Fibroblast of mammary gland (primary cell): Measurements from ENCODE around the gene CD180.

Experiments
- DNase-seq: peaks from one replicate; pipeline ENCODE4 v3.0.0-alpha.2; 2010; ENCODE audit warnings: low read depth
- H3K4me3 ChIP-seq: 2 replicates; pipeline ENCODE4 v1.5.1; 2011; ENCODE audit warnings: low read depth, mild to moderate bottlenecking, low read length, moderate library complexity; ENCODE audit not compliant: control insufficient read depth
- CTCF ChIP-seq: conservative IDR thresholded peaks from 2 replicates; pipeline ENCODE4 v1.5.1; 2011; ENCODE audit warnings: low read depth, low read length, inconsistent platforms; ENCODE audit not compliant: control insufficient read depth, insufficient read depth

Gene CD180

GRCh38 chr5:67241326-67241725 lies 44.7 kb upstream of the CD180 start:
- H3K4me3 ChIP-seq, result no peak overlapping the region
- no peak for DNase-seq
- no peak for TF ChIP-seq CTCF

GRCh38 chr5:67240846-67241245 lies 44.2 kb upstream of the CD180 start:
- H3K4me3 ChIP-seq, result no peak overlapping the region
- no peak for DNase-seq
- TF ChIP-seq CTCF, result no peak

DNA sequence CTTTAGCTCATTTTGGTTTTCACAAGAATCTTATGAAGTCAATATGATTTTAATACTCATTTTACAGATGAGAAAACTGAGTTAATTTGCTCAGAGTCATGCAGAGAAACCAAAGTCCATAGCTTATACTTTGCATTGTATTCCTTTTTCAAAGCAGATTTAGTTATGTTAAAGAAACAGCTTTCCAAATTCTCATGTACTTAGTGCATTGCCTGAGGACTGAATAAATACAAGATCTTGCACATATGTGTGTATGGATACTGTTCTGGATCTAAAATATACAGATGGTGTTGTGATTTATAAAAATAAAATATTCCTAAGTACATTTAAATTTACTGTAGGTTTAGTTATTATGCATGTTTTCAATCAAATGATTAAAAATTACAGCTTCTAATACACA lies 43.5 kb upstream of the CD180 start:
- H3K4me3 ChIP-seq, result no peak overlapping the region
- no peak for DNase-seq
- no peak for TF ChIP-seq CTCF

DNA sequence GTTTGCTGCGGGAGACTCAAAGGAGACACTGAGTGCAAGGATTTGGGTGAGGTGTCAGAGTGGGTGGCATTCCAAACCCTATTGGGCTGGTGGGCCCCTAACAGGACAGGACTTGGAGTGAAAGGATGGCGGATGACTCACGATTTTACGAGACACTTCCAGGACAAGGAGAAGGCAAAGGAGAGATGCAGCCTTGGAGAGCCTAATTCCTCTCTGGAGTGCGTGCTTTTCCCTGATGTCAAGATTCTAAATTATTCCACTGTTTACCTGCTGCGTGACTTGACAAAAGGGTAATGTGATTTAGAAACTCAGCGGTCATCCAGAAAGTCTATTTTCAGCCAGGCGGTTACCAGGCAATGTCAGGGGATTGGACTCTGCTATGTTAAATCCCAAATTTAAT lies 41.6 kb upstream of the CD180 start:
- no peak for TF ChIP-seq CTCF
- no peak overlapping the region for H3K4me3 ChIP-seq
- DNase-seq, result peak; percentile 69

- TF ChIP-seq CTCF, result no peak
- no peak for DNase-seq
- H3K4me3 ChIP-seq, result no peak overlapping the region
These were observed 39.0 kb upstream of the CD180 start for GRCh38 chr5:67235399-67236110.

DNA sequence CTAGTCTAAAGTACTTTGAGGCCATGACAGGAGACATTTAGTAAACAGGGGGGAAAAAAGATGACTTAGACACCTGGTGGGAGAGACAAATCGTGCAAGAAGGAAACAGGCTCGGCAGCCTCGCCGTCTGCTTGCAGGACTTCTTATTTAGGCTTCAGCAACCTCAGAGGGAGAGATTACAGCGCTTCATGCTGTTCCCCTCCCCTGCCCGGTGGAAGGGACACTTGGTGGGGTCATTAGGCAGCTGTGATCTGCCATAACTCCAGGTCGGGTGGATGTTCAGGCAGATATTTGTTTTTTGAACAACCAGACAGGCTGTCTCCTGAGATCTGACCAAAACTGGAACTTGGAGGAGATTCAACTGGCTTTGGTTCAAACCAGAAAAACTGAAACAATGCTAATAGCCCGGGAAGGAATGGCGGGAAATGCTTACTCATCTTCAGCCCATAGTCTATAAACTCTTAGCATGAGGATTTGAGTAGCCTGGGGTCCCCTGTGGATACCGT lies 38.1 kb upstream of the CD180 start:
- no peak overlapping the region for H3K4me3 ChIP-seq
- TF ChIP-seq CTCF, result no peak
- DNase-seq, result peak; percentile 93
